ENCODE data around the gene HOXC5. TPM values are rescaled to one million over a fixed set of nuclear protein-coding genes. Genes with fewer than 3 reads are reported as not detected.

Gene HOXC5
- total RNA-seq, 1 donor from 2014 or later: not detected

DNA sequence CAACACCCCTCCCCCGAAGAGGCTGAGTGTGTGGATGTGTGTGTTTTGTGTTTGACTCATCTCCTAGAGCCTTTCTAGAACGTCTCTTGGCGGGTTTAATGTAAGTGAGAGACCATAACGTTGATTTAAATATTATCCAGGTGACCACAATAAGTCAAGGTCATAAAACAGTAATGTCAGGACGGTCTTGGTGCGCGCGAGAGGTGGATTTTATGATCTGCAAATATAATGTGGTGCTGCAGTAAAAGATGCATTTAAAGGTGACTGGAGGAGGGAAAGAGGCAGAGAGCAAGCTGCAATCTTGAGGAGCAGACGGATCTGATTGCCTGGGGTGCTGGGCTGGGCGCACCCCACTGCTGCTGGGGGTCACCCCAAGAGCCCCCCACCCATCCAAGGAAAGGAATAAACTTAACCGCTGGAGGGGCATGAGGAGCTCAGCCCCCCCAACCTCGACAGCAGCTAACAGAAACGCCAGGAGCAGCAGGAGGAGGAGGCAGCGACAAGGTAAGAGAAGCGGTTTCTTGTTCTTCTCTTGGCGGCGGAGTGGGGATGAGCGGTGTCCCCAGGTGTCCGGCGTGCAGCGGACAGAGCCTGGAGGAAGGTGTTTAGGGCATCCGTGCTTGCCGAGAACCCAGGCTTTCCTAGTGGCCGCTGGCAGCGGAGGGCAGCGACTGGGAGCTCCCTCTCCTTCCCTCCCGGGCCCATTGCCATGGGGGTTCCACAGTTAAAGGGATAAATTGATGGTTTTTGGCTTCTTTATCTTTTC is 42.4 kb upstream of the HOXC5 start:
- Histone ChIP-seq H3K27ac (no peak overlapping the region), H3K4me3 (no peak overlapping the region), H3K9me3 (no peaks in the 10 kb centered on the region), H3K27me3 (peaks cover 100% of the 10 kb centered on the region), H3K36me3 (no peaks in the 10 kb centered on the region), H3K4me1 (peaks cover 30% of the 10 kb centered on the region)
- TF ChIP-seq, protein P1, sequence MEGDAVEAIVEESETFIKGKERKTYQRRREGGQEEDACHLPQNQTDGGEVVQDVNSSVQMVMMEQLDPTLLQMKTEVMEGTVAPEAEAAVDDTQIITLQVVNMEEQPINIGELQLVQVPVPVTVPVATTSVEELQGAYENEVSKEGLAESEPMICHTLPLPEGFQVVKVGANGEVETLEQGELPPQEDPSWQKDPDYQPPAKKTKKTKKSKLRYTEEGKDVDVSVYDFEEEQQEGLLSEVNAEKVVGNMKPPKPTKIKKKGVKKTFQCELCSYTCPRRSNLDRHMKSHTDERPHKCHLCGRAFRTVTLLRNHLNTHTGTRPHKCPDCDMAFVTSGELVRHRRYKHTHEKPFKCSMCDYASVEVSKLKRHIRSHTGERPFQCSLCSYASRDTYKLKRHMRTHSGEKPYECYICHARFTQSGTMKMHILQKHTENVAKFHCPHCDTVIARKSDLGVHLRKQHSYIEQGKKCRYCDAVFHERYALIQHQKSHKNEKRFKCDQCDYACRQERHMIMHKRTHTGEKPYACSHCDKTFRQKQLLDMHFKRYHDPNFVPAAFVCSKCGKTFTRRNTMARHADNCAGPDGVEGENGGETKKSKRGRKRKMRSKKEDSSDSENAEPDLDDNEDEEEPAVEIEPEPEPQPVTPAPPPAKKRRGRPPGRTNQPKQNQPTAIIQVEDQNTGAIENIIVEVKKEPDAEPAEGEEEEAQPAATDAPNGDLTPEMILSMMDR (IDR thresholded peaks at IDR 0.05): no peak
- no peak for DNase-seq
- intact Hi-C loops (cut with DNase I): no loop called here
- no peak for ATAC-seq

DNA sequence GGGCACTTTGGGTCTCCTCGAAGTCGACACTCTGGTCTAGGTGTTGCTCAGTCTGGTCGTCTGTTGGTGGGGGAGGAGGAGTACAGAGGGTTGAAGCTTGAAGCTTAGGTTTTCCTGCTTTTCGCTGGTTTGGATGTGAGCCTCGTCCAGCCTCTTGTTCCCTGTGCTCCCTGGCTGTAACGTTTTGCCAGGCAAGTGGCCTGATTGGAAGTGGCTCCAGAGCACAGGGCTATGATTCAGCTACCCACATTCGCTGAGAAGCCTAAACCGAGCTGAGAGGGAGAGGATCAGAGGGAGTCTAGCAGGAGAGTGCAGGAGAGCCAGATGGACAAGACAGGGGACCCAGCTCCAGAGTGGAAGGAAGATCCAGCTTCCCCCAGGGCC is 41.8 kb upstream of the HOXC5 start:
- peaks cover 100% of the 10 kb centered on the region for H3K27me3 ChIP-seq
- H3K27ac ChIP-seq: no peak overlapping the region
- intact Hi-C loops (cut with DNase I): no loop called here
- no peak overlapping the region for H3K4me3 ChIP-seq
- H3K4me1 ChIP-seq: peaks cover 29% of the 10 kb centered on the region
- ATAC-seq: no peak
- no peak for DNase-seq
- H3K36me3 ChIP-seq: no peaks in the 10 kb centered on the region
- no peaks in the 10 kb centered on the region for H3K9me3 ChIP-seq
- TF ChIP-seq, protein P1 (IDR thresholded peaks at IDR 0.05): no peak

DNA sequence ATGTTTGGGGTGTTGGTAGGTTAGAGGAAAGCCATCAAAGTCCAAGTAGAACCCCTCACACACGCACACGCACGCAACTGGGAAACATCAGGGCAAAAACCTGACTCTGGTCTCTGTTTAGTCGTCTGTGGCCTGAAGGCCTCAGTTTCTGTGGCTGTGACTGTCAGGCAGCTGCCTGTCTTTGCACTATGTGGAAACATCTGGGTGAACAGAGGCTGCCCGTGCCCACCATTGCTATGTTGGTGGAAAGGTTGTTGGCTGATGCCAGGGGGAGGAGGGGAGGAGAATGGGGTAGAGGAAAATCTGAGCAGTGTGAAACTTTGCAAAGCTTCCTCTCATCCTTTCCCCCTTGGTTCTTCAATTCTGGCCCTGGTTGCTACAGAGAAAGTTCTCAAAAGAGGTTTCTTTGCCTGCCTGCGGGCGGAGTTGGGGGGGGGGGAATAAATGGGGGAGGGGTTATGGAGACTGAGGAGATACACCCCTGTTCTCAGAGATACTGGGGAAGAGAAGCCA is 40.4 kb upstream of the HOXC5 start:
- TF ChIP-seq, protein P1 (IDR thresholded peaks at IDR 0.05): no peak
- no peak overlapping the region for H3K27ac ChIP-seq
- H3K36me3 ChIP-seq: no peaks in the 10 kb centered on the region
- DNase-seq: no peak
- H3K9me3 ChIP-seq: no peaks in the 10 kb centered on the region
- H3K4me3 ChIP-seq: no peak overlapping the region
- intact Hi-C loops (cut with DNase I): no loop called here
- no peak for ATAC-seq
- H3K4me1 ChIP-seq: peaks cover 28% of the 10 kb centered on the region
- peaks cover 100% of the 10 kb centered on the region for H3K27me3 ChIP-seq

DNA sequence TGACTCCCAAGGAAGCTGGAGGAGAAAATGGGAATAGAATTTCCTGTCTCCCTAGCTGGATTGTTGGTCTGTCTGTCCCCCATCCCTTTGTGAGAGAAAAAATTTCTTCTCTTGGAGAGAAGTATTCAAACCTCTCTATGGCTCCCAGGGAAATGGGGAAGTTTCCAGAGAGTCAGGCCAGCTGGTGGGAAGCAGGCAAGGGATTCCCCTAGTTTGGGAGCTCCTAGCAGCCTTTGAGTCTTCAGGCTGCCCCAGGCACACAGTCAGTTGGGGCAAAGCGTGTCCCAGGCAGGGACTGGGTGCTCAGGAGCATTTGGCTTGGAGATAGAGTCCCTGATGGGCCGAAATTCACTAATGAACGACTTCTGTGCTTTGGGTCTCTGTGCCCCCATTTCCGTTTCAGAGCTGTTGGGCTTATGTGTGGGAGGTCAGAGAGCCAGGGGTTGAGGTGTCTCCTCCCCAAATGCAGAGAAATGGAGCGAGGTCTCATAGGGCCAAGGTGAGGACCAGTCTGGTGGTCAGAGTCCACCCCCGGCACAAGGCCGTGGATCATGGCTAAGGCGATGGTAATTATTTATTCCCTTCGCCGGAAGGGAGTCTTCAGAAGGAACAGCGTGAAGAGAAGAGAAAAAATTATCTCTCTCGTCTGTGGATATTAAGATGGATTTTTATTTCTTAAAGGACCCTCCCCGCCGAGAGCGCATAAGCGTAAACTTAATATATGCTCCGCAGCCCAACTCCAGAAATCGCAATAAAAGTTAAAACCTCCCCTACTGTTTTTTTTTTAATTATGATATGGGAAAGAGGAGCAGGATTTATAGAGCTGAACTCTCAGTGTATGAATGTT is 39.5 kb upstream of the HOXC5 start:
- TF ChIP-seq, protein P1 (IDR thresholded peaks at IDR 0.05): no peak
- ATAC-seq: no peak
- no peak for DNase-seq
- H3K9me3 ChIP-seq: no peaks in the 10 kb centered on the region
- peaks cover 100% of the 10 kb centered on the region for H3K27me3 ChIP-seq
- no peak overlapping the region for H3K27ac ChIP-seq
- H3K36me3 ChIP-seq: no peaks in the 10 kb centered on the region
- no peak overlapping the region for H3K4me3 ChIP-seq
- intact Hi-C loops (cut with DNase I): no loop called here
- H3K4me1 ChIP-seq: peaks cover 28% of the 10 kb centered on the region

DNA sequence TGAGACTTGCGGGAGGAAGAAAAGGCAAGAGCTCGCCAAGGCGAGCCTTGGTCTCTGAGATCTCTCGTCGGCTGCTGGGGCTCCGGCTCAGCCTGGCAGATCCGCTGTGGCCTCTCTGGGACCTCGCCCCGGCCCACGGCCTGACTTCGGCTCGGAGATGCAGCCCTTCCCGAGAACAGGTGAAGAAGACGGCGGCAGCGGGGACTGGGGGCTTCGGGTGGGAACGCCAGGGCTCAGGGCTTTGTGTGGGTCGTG is 38.9 kb upstream of the HOXC5 start:
- no peak overlapping the region for H3K4me3 ChIP-seq
- ATAC-seq: no peak
- no peak overlapping the region for H3K27ac ChIP-seq
- no peak for DNase-seq
- TF ChIP-seq, protein P1 (IDR thresholded peaks at IDR 0.05): no peak
- H3K4me1 ChIP-seq: peaks cover 28% of the 10 kb centered on the region
- no peaks in the 10 kb centered on the region for H3K36me3 ChIP-seq
- intact Hi-C loops (cut with DNase I): no loop called here
- H3K9me3 ChIP-seq: no peaks in the 10 kb centered on the region
- H3K27me3 ChIP-seq: peaks cover 100% of the 10 kb centered on the region

Measured in upper lobe of right lung (tissue), 1 donor.